Measurements from ENCODE around the gene FOXK1.
A peak's percentile ranks its signal among the peaks of the same experiment; 100 is the strongest.

The FOXK1 gene

GRCh38 chr7:4753598-4754432 is 71.7 kb downstream of the FOXK1 start:
- H3K4me3 ChIP-seq = no peak overlapping the region
- peak overlapping the region in 1 of 21 experiments; percentile 12 for H3K27ac ChIP-seq

- Histone ChIP-seq H3K27ac (no peak overlapping the region), H3K4me3 (no peak overlapping the region)
These were observed 72.4 kb downstream of the FOXK1 start for GRCh38 chr7:4754433-4755010.

- Histone ChIP-seq H3K4me3 (no peak overlapping the region), H3K27ac (no peak overlapping the region)
These were observed 73.0 kb downstream of the FOXK1 start for GRCh38 chr7:4755045-4755444.

GRCh38 chr7:4758111-4758510 is 76.0 kb downstream of the FOXK1 start:
- Histone ChIP-seq H3K4me3 (no peak overlapping the region), H3K27ac (no peak overlapping the region)

- H3K27ac ChIP-seq = no peak overlapping the region
- no peak overlapping the region for H3K4me3 ChIP-seq
These were observed 76.7 kb downstream of the FOXK1 start for GRCh38 chr7:4758791-4759190.

DNA sequence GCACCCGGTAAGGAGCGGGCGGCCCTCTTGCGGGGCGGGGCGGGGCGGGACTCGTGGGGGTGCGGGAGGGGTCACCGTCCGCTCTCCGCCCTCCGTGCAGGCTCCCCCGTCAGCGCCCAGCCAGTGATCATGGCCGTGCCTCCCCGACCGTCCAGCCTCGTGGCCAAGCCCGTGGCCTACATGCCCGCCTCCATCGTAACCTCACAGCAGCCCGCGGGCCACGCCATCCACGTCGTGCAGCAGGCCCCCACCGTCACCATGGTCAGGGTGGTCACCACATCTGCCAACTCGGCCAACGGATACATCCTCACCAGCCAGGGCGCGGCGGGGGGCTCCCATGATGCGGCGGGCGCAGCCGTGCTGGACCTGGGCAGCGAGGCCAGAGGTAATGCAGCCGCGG is 77.1 kb downstream of the FOXK1 start:
- Histone ChIP-seq H3K4me3 (no peak overlapping the region), H3K27ac (no peak overlapping the region)

DNA sequence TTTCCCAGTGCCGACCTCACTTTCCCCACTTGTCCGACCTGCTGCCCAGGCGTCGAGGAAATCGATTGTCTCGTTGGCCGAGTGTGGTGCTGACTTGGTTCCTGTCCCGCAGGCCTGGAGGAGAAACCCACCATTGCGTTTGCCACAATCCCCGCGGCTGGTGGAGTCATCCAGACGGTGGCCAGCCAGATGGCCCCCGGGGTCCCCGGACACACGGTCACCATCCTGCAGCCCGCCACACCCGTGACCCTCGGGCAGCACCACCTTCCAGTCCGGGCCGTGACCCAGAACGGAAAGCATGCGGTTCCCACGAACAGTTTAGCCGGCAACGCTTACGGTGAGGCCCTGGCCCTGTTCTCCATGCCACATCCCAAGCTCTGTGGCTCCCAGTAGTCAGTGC is 78.9 kb downstream of the FOXK1 start:
- Histone ChIP-seq H3K4me3 (no peak overlapping the region), H3K27ac (no peak overlapping the region)

DNA sequence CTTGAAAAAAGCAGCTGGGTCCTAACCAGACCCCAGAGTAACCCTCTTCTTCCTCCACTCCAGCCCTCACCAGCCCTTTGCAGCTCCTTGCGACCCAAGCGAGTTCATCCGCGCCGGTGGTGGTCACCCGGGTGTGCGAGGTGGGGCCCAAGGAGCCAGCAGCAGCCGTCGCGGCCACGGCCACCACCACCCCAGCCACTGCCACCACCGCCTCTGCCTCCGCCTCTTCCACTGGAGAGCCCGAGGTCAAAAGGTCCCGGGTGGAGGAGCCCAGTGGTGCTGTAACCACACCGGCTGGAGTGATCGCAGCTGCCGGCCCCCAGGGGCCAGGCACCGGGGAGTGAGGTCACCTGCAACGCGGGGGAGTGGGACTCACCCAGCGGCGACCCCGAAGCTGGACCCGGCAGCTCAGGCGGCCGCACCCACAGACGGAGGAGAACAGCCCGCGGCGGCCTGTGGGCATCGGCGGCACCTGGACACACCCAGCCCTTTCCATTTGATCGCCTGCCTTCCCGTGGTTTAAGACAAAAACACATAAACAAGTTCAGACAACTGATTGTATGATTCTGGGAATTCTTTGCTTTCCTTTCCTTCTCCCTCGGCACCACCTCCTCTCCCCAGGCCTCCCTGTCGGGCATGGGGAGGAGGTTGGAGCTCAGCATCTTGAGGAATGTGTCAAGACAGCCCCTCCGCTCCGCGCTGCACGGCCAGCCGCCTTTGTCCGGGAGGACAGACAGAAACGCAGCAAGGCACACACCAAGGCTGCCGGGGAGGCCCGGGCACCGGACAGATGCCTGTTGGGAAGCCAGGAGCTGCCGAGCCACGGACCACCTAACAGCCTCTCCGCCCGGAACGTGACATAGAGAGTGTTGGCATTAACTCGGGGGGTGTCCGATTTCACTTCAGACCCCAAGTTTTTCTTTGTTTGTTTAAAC is 80.3 kb downstream of the FOXK1 start:
- H3K27ac ChIP-seq = peak overlapping the region in 2 of 21 experiments; percentile 14 to 15
- no peak overlapping the region for H3K4me3 ChIP-seq

DNA sequence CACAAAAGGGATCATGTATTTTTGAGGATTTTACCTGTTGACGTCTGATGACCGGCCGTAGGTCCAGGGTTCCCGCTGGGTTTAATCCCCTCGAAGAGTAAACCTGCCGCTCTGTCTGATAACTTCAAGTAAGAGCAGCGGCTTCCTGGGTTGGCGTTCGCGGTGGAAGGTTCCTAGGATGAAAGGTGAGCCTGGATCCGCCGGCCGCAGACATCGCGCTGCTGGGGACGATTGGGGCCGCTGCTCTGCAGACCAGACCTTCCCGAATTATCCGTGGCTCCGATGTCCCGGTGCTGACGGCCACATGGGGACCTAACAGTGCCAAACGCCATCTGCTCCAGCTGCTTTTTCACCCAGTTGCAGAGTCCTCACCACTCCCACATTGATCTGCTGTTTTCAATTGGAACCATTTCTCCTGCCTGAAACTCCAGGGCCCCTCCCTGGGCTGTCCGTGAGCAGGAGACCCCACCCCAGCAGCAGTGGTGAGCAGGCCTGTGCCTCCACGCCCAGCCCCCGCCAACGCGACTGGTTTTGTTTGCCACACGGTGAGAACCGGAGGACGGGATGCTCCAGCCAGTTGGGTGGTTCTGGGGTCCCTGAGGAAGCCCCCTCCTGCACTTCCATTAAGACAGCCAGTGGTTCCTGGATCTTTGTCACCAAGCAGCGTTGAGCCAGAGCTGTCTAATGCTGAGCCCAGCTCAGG is 81.1 kb downstream of the FOXK1 start:
- no peak overlapping the region for H3K27ac ChIP-seq

DNA sequence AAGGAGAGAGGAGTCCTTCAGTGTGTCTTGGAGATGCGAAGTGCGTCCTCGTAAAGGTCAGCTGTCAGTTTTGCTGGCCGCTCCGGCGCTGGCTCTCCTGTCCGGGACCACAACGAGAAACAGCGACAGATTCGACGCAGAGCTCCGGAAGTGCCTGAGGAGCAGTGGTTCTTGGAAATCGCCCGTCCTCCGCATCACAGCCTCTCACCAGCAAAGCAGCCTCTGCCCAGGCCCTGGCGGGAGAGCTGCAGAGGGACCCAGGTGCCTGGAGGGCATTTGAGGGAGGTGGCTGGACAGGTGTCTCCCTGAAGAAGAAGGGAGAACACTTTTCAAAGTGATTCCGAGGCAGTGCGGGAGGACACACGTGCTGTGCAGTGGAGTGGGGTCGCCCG is 81.7 kb downstream of the FOXK1 start:
- no peak overlapping the region for H3K4me3 ChIP-seq
- H3K27ac ChIP-seq = no peak overlapping the region

More for the DNA sequence above, 81.1 kb downstream of the FOXK1 start:
- no peak overlapping the region for H3K4me3 ChIP-seq

GRCh38 chr7:4764402-4765007 is 82.4 kb downstream of the FOXK1 start:
- Histone ChIP-seq H3K27ac (no peak overlapping the region), H3K4me3 (no peak overlapping the region)

DNA sequence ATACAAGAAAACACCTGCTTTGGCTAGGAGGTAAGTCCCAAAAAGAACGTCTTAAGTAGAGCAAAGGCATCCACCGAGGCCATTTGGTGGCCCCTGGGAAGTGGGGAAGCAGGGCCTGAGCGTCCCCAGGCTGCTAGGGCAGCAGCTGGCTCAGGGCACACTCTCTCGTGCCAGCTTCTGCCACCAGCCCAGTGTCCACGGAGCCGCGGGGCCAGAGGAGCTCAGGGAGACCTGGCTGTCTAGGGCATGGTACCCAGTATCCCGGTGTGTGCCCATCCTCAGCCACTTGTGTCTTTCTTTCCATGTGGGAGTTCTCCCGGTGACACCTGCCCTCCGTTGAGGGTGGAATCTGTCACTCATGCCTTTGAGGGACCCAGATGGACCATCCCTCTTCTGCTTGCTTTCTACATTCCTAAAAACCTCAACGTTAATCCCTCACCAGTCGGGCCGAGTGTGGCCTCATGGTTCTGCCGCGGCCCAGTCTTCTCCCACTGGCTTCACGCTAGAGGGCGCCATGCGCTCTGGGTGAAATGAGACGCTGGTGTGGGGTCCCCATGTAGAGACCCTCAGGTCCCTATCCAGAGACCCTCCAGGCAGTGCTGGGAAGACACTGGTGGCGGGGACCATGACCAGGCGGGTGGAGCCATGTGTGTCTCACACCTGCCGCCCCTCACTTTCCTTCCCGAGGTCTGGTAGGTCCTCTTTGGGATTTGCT is 83.8 kb downstream of the FOXK1 start:
- no peak overlapping the region for H3K4me3 ChIP-seq
- H3K27ac ChIP-seq = peak overlapping the region in 1 of 21 experiments; percentile 25

GRCh38 chr7:4766666-4767519 is 84.8 kb downstream of the FOXK1 start:
- Histone ChIP-seq H3K4me3 (no peak overlapping the region), H3K27ac (peak overlapping the region in 1 of 21 experiments; percentile 18)

DNA sequence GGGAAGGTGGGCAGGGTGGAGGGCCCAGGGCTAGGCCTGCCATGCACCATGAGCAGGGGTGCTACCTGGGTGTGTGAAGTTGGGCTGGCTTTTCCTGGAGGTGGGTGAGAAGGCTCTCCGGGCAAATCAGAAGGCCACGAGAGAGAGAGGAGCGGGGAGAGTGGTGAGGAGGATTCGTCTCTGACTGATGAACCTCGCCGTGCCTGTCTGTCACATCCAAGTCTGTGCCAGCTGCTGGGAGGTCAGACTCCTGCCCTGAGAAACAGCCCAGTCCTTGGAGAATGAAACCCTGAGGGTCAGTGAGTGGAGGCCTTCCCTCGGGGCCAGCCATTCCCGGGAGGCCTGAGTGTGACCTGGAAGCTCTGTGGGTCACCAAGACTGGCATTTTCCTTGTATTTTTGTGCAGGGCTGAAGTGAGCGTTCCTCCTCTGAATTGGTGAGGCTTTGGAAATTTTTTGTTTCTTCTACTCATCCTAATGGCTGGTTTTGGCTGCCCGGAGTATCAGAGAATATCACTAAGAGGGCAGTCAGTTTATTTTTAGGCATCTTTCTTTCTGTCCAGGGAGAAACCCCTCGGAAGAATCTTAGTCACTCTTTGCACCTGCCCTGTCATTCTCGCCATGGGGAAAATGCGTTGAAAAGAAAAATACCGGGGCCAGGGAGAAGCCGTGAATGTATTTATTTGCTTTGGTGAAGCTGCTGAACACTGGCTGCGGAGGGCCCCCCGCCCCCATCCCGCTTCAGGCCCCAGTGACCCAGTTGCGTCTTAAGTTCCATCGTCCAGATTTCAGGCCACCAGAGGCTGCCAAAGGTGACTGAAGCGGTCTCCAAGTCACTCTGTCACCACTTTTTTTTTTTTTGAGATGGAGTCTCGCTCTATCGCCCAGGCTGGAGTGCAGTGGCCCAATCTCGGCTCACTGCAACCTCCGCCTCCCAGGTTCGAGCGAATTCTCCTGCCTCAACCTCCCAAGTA is 86.8 kb downstream of the FOXK1 start:
- Histone ChIP-seq H3K4me3 (no peak overlapping the region), H3K27ac (no peak overlapping the region)

- Histone ChIP-seq H3K27ac (no peak overlapping the region), H3K4me3 (no peak overlapping the region)
These were observed 87.7 kb downstream of the FOXK1 start for GRCh38 chr7:4769761-4770160.

DNA sequence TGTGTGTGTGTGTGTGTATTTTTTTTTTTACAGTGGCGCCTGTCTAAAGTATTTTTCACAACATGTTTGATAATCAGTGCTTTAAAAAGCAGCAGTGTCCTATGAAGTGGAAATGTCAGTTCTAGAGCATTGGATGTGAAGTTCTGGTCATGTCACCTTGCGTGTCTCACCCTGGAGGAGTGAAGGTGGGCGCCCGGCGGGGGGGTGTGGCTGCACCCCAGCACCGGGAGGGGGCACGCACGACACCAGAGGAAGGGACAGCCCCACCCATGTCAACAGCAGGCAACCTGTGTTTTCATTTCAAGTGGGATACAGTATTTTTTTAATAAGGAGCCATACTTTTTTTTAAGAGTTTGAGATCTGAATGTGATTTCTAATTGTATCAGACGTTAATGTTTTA is 88.8 kb downstream of the FOXK1 start:
- Histone ChIP-seq H3K27ac (no peak overlapping the region), H3K4me3 (no peak overlapping the region)

DNA sequence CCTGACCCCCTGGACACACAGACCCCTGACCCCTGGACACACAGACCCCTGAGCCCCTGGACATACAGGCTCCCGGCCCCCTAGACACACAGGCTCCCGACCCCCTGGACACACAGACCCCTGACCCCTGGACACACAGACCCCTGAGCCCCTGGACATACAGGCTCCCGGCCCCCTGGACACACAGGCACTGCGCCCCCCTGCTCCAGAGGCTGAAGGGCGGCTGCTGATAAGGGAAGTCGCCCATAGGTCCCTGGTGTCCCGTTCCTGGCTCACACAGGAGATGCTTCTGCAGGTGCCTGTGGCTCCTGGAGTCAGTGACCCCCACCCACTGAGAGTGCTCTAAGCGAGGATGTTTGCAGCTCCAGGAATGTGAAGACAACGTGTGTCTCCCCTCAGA is 89.6 kb downstream of the FOXK1 start:
- Histone ChIP-seq H3K27ac (no peak overlapping the region), H3K4me3 (no peak overlapping the region)

All from skin epidermis (tissue), 12 donors.